HepG2 (cell line): Measurements from ENCODE around the gene SPATA21. TPM values are rescaled to one million over a fixed set of nuclear protein-coding genes. Genes with fewer than 3 reads are reported as not detected.
A peak's percentile ranks its signal among the peaks of the same experiment; 100 is the strongest.

Source experiments
- ARID5B ChIP-seq: IDR thresholded peaks from 2 replicates; pipeline ENCODE4 v1.4.0; 2020; ENCODE audit warnings: mild to moderate bottlenecking, missing genetic modification reagents
- ZNF275 ChIP-seq: sonication (generic); formaldehyde crosslinking; IDR thresholded peaks from 2 replicates; pipeline ENCODE4 v1.8.0; 2022; ENCODE audit warnings: missing genetic modification reagents, mild to moderate bottlenecking, inconsistent platforms, borderline replicate concordance
- polyA plus RNA-seq, 8 experiments: library from polyadenylated mRNA; depleted of rRNA in 3 of 8; stranded (reverse) in 7 of 8; unstranded in 1 of 8; fragments of >200 nt; fragmentation: Illumina TruSeq in 4 of 8; extraction: Trizol in 4 of 8; gene quantifications; 2 replicates each; pipeline versions ENCODE4 v1.2.1 to v1.2.3, GENCODE V29; 2011 to 2016; ENCODE audit warnings: low read depth in 4 of 8, missing spikeins in 1 of 8, mixed read lengths in 1 of 8; ENCODE audit not compliant: insufficient read depth in 1 of 8
- total RNA-seq, 5 experiments: library from RNA; depleted of rRNA; stranded (reverse); fragments of >200 nt; fragmentation: Illumina TruSeq; extraction: Trizol; gene quantifications; 2 replicates each; pipeline ENCODE4 v1.2.3, GENCODE V29; 2016; ENCODE audit warnings: low read depth in 1 of 5
- TF ChIP-seq, protein P1 (sequence below): sonication (generic); formaldehyde crosslinking; conservative IDR thresholded peaks from 2 replicates; pipeline ENCODE4 v1.4.0; 2020; ENCODE audit warnings: missing genetic modification reagents
- TF ChIP-seq, protein P2 (sequence below): sonication (generic); formaldehyde crosslinking; IDR thresholded peaks from 2 replicates; pipeline ENCODE4 v1.4.0; 2020; ENCODE audit warnings: missing genetic modification reagents, borderline replicate concordance
- TF ChIP-seq, protein P3 (sequence below): sonication (generic); formaldehyde crosslinking; IDR thresholded peaks from 2 replicates; pipeline ENCODE4 v1.4.0; 2020; ENCODE audit warnings: mild to moderate bottlenecking, missing genetic modification reagents
- TF ChIP-seq, protein P4 (sequence below): sonication (generic); formaldehyde crosslinking; IDR thresholded peaks from 2 replicates; pipeline ENCODE4 v1.5.0; 2020; ENCODE audit warnings: missing genetic modification reagents, mild to moderate bottlenecking, borderline replicate concordance

Gene SPATA21
- total and polyA plus RNA-seq, 2 of the 13 experiments (the other 11 are each of a cell fraction or from before 2014, with no cell fraction given): 0.80 to 1.4 TPM

DNA sequence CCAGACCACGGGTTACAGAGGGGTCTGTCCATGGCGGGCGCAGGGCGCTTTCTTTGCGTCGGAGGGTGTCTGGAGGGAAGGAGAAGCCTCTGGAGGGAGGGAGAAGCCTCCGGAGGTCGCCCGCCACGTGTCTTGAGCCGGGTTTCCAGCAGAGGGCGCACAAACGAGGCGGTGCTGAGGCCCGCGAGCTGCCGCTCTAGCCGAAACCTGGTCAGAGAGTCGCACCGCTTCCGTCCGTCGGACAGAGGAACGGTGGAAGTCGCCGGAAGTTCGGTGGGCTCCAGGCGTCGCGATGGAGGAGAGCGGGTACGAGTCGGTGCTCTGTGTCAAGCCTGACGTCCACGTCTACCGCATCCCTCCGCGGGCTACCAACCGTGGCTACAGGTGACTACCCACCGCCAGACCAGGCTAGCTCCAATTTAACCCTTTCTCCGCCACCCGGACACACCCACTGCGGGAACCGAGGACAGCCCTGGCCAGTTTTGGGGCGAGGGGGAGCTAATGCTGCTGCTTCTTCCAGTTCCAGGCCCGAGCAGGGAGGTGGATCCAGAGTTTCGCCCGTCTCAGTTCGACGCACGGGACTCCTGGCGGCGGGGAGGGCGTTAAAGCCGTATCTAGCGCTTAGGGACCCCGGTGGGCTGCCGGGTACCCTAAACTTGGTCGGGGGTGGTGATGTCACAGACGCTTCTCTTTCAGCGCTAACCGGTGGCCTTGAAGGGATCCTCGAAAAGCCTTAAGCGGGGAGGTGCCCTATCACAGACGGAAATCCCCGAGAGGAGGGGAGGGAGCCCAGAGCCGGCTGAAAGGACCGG, 3.5 kb upstream of the SPATA21 start, which contains the start of gene NECAP2 (continued):
- TF ChIP-seq, protein P1, sequence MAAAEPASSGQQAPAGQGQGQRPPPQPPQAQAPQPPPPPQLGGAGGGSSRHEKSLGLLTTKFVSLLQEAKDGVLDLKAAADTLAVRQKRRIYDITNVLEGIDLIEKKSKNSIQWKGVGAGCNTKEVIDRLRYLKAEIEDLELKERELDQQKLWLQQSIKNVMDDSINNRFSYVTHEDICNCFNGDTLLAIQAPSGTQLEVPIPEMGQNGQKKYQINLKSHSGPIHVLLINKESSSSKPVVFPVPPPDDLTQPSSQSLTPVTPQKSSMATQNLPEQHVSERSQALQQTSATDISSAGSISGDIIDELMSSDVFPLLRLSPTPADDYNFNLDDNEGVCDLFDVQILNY (CRISPR knock-in tag): peak; percentile 66; the same call in 1 of the 2 replicates
- TF ChIP-seq, protein P2, sequence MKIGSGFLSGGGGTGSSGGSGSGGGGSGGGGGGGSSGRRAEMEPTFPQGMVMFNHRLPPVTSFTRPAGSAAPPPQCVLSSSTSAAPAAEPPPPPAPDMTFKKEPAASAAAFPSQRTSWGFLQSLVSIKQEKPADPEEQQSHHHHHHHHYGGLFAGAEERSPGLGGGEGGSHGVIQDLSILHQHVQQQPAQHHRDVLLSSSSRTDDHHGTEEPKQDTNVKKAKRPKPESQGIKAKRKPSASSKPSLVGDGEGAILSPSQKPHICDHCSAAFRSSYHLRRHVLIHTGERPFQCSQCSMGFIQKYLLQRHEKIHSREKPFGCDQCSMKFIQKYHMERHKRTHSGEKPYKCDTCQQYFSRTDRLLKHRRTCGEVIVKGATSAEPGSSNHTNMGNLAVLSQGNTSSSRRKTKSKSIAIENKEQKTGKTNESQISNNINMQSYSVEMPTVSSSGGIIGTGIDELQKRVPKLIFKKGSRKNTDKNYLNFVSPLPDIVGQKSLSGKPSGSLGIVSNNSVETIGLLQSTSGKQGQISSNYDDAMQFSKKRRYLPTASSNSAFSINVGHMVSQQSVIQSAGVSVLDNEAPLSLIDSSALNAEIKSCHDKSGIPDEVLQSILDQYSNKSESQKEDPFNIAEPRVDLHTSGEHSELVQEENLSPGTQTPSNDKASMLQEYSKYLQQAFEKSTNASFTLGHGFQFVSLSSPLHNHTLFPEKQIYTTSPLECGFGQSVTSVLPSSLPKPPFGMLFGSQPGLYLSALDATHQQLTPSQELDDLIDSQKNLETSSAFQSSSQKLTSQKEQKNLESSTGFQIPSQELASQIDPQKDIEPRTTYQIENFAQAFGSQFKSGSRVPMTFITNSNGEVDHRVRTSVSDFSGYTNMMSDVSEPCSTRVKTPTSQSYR (CRISPR knock-in tag): no peak
- TF ChIP-seq, protein P3, sequence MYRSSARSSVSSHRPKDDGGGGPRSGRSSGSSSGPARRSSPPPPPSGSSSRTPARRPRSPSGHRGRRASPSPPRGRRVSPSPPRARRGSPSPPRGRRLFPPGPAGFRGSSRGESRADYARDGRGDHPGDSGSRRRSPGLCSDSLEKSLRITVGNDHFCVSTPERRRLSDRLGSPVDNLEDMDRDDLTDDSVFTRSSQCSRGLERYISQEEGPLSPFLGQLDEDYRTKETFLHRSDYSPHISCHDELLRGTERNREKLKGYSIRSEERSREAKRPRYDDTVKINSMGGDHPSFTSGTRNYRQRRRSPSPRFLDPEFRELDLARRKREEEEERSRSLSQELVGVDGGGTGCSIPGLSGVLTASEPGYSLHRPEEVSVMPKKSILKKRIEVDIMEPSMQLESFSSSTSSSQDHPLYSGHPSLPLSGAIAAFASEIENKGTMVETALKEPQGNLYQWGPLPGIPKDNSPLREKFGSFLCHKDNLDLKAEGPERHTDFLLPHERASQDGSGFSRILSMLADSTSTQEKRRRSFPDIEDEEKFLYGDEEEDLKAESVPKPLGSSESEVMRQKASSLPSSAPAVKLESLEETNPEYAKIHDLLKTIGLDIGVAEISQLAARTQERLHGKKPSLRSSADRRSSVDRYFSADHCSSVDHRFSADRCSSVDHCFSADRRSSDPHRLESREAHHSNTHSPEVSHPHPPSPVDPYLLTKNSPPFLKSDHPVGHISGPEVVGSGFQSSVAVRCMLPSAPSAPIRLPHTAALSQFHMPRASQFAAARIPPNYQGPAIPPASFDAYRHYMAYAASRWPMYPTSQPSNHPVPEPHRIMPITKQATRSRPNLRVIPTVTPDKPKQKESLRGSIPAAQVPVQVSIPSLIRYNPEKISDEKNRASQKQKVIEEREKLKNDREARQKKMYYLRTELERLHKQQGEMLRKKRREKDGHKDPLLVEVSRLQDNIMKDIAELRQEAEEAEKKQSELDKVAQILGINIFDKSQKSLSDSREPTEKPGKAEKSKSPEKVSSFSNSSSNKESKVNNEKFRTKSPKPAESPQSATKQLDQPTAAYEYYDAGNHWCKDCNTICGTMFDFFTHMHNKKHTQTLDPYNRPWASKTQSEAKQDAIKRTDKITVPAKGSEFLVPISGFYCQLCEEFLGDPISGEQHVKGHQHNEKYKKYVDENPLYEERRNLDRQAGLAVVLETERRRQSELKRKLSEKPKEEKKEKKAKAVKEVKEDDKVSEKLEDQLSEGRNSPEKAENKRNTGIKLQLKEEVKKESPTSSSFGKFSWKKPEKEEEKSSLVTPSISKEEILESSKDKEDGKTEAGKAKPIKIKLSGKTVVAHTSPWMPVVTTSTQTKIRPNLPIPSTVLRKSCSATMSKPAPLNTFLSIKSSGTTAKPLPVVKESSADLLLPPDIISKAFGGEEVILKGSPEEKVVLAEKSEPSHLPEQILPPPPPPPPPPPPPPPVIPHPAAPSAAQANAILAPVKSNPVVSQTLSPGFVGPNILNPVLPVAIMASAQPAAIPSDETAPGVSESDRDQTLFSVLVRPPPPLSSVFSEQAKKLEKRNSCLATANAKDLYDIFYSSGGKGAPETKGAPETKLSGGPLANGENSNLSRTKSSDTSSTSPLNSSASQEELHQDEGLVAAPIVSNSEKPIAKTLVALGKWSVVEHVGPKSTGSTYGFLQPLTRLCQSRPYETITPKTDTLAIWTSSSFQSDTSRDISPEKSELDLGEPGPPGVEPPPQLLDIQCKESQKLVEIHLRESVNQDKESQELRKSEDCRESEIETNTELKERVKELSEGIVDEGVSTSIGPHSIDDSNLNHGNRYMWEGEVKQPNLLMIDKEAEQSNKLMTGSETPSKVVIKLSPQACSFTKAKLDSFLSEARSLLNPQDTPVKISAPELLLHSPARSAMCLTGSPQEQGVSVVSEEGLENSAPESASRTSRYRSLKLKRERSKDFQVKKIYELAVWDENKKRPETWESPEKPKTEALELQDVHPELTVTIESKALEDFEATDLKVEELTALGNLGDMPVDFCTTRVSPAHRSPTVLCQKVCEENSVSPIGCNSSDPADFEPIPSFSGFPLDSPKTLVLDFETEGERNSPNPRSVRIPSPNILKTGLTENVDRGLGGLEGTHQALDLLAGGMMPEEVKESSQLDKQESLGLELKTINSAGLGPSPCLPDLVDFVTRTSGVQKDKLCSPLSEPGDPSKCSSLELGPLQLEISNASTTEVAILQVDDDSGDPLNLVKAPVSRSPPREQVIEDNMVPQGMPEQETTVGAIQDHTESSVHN: peak; percentile 76; the same call in 1 of the 2 replicates
- TF ChIP-seq ARID5B (CRISPR knock-in tag) (peak; percentile 71; the same call in 1 of the 2 replicates), ZNF275 (CRISPR knock-in tag) (peak; percentile 87)
- TF ChIP-seq, protein P4, sequence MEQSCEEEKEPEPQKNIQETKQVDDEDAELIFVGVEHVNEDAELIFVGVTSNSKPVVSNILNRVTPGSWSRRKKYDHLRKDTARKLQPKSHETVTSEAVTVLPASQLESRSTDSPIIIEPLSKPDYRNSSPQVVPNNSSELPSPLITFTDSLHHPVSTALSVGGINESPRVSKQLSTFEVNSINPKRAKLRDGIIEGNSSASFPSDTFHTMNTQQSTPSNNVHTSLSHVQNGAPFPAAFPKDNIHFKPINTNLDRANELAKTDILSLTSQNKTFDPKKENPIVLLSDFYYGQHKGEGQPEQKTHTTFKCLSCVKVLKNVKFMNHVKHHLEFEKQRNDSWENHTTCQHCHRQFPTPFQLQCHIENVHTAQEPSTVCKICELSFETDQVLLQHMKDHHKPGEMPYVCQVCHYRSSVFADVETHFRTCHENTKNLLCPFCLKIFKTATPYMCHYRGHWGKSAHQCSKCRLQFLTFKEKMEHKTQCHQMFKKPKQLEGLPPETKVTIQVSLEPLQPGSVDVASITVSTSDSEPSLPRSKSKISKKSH: no peak; the same call in 1 of the 2 replicates
